ENCODE results near the gene SLC47A2.
A peak's percentile ranks its signal among the peaks of the same experiment; 100 is the strongest.
"Not testable (repeated sequence)": the region's sequence is repeated elsewhere in the genome, so short reads cannot be mapped to it uniquely, and the experiment has no call there.

Gene SLC47A2

GRCh38 chr17:19716108-19717030 is at the start of gene SLC47A2:
Gene SLC47A2, minus strand, starts transcription at chr17:19716584. Its CDS starts 29 bp downstream, at chr17:19716555.
- no peak within 1 kb of the TSS for H3K27ac Mint-ChIP-seq
- no peaks in the 10 kb centered on the region for H3K4me1 Mint-ChIP-seq (ENCODE audit: low read depth)
- DNase-seq: no peak
- H3K4me3 Mint-ChIP-seq: no peak within 1 kb of the TSS
- no peaks in the 10 kb centered on the region for H3K36me3 Mint-ChIP-seq (ENCODE audit: low read depth)
- H3K27me3 Mint-ChIP-seq: no peaks in the 10 kb centered on the region
- H3K9me3 Mint-ChIP-seq: no peaks in the 10 kb centered on the region

- no peak for DNase-seq
- Mint-ChIP-seq H3K36me3 (ENCODE audit: low read depth) (no peaks in the 10 kb centered on the region), H3K9me3 (no peaks in the 10 kb centered on the region), H3K4me1 (ENCODE audit: low read depth) (peaks cover 39% of the 10 kb centered on the region), H3K4me3 (no peak overlapping the region), H3K27me3 (no peaks in the 10 kb centered on the region), H3K27ac (no peak overlapping the region)
Measured at GRCh38 chr17:19766016-19766415, 49.6 kb upstream of the SLC47A2 start.

- not testable (repeated sequence) for H3K9me3 Mint-ChIP-seq; H3K27me3 Mint-ChIP-seq; H3K27ac Mint-ChIP-seq; H3K36me3 Mint-ChIP-seq (ENCODE audit: low read depth); DNase-seq; H3K4me3 Mint-ChIP-seq
- H3K4me1 Mint-ChIP-seq (ENCODE audit: low read depth): peaks cover 23% of the 10 kb centered on the region
Measured at GRCh38 chr17:19763991-19764390, 47.6 kb upstream of the SLC47A2 start.

- peaks cover 3% of the 10 kb centered on the region for H3K27me3 Mint-ChIP-seq
- no peaks in the 10 kb centered on the region for H3K9me3 Mint-ChIP-seq
- H3K36me3 Mint-ChIP-seq (ENCODE audit: low read depth): no peaks in the 10 kb centered on the region
- DNase-seq: no peak
- H3K4me3 Mint-ChIP-seq: no peak overlapping the region
- no peak overlapping the region for H3K27ac Mint-ChIP-seq
- peaks cover 20% of the 10 kb centered on the region for H3K4me1 Mint-ChIP-seq (ENCODE audit: low read depth)
Measured at GRCh38 chr17:19763416-19763815, 47.0 kb upstream of the SLC47A2 start.

- H3K4me1 Mint-ChIP-seq (ENCODE audit: low read depth): peaks cover 12% of the 10 kb centered on the region
- H3K27me3 Mint-ChIP-seq: peaks cover 3% of the 10 kb centered on the region
- H3K4me3 Mint-ChIP-seq: no peak overlapping the region
- no peaks in the 10 kb centered on the region for H3K36me3 Mint-ChIP-seq (ENCODE audit: low read depth)
- H3K9me3 Mint-ChIP-seq: no peaks in the 10 kb centered on the region
- DNase-seq: peak; percentile 82
- no peak overlapping the region for H3K27ac Mint-ChIP-seq
Measured at GRCh38 chr17:19762515-19762961, 46.2 kb upstream of the SLC47A2 start.

GRCh38 chr17:19760746-19761145 is 44.4 kb upstream of the SLC47A2 start:
- no peak for DNase-seq
- Mint-ChIP-seq H3K4me1 (ENCODE audit: low read depth) (peaks cover 5% of the 10 kb centered on the region), H3K27ac (no peak overlapping the region), H3K9me3 (no peaks in the 10 kb centered on the region), H3K27me3 (peaks cover 3% of the 10 kb centered on the region), H3K4me3 (no peak overlapping the region), H3K36me3 (ENCODE audit: low read depth) (no peaks in the 10 kb centered on the region)

GRCh38 chr17:19759568-19760549 is 43.5 kb upstream of the SLC47A2 start:
- no peak overlapping the region for H3K27ac Mint-ChIP-seq
- H3K9me3 Mint-ChIP-seq: no peaks in the 10 kb centered on the region
- peaks cover 8% of the 10 kb centered on the region for H3K4me1 Mint-ChIP-seq (ENCODE audit: low read depth)
- H3K27me3 Mint-ChIP-seq: peaks cover 7% of the 10 kb centered on the region
- H3K36me3 Mint-ChIP-seq (ENCODE audit: low read depth): no peaks in the 10 kb centered on the region
- DNase-seq: peak; percentile 20
- H3K4me3 Mint-ChIP-seq: no peak overlapping the region

GRCh38 chr17:19757536-19758180 is 41.3 kb upstream of the SLC47A2 start:
- peaks cover 20% of the 10 kb centered on the region for H3K27me3 Mint-ChIP-seq
- DNase-seq: no peak
- H3K9me3 Mint-ChIP-seq: no peaks in the 10 kb centered on the region
- no peak overlapping the region for H3K27ac Mint-ChIP-seq
- no peak overlapping the region for H3K4me3 Mint-ChIP-seq
- H3K4me1 Mint-ChIP-seq (ENCODE audit: low read depth): peaks cover 9% of the 10 kb centered on the region
- no peaks in the 10 kb centered on the region for H3K36me3 Mint-ChIP-seq (ENCODE audit: low read depth)

- no peak overlapping the region for H3K27ac Mint-ChIP-seq
- DNase-seq: no peak
- peaks cover 20% of the 10 kb centered on the region for H3K27me3 Mint-ChIP-seq
- H3K4me1 Mint-ChIP-seq (ENCODE audit: low read depth): peaks cover 8% of the 10 kb centered on the region
- H3K9me3 Mint-ChIP-seq: no peaks in the 10 kb centered on the region
- no peaks in the 10 kb centered on the region for H3K36me3 Mint-ChIP-seq (ENCODE audit: low read depth)
- H3K4me3 Mint-ChIP-seq: no peak overlapping the region
Measured at GRCh38 chr17:19756546-19756945, 40.2 kb upstream of the SLC47A2 start.

GRCh38 chr17:19755821-19756510 is 39.6 kb upstream of the SLC47A2 start:
- Mint-ChIP-seq H3K4me1 (ENCODE audit: low read depth) (peaks cover 8% of the 10 kb centered on the region), H3K27ac (no peak overlapping the region), H3K36me3 (ENCODE audit: low read depth) (no peaks in the 10 kb centered on the region), H3K4me3 (no peak overlapping the region), H3K9me3 (no peaks in the 10 kb centered on the region), H3K27me3 (peaks cover 21% of the 10 kb centered on the region)
- DNase-seq: no peak

GRCh38 chr17:19755392-19755791 is 39.0 kb upstream of the SLC47A2 start:
- H3K4me3 Mint-ChIP-seq: no peak overlapping the region
- H3K36me3 Mint-ChIP-seq (ENCODE audit: low read depth): no peaks in the 10 kb centered on the region
- H3K27ac Mint-ChIP-seq: no peak overlapping the region
- H3K9me3 Mint-ChIP-seq: no peaks in the 10 kb centered on the region
- DNase-seq: no peak
- H3K27me3 Mint-ChIP-seq: peaks cover 23% of the 10 kb centered on the region
- H3K4me1 Mint-ChIP-seq (ENCODE audit: low read depth): peaks cover 8% of the 10 kb centered on the region

GRCh38 chr17:19753661-19754463 is 37.5 kb upstream of the SLC47A2 start:
- DNase-seq: no peak
- peaks cover 20% of the 10 kb centered on the region for H3K27me3 Mint-ChIP-seq
- H3K4me1 Mint-ChIP-seq (ENCODE audit: low read depth): peaks cover 12% of the 10 kb centered on the region
- no peak overlapping the region for H3K27ac Mint-ChIP-seq
- H3K36me3 Mint-ChIP-seq (ENCODE audit: low read depth): no peaks in the 10 kb centered on the region
- H3K9me3 Mint-ChIP-seq: no peaks in the 10 kb centered on the region
- no peak overlapping the region for H3K4me3 Mint-ChIP-seq

- no peak overlapping the region for H3K27ac Mint-ChIP-seq
- H3K36me3 Mint-ChIP-seq (ENCODE audit: low read depth): no peaks in the 10 kb centered on the region
- no peaks in the 10 kb centered on the region for H3K9me3 Mint-ChIP-seq
- peaks cover 12% of the 10 kb centered on the region for H3K4me1 Mint-ChIP-seq (ENCODE audit: low read depth)
- no peak for DNase-seq
- H3K27me3 Mint-ChIP-seq: peaks cover 23% of the 10 kb centered on the region
- no peak overlapping the region for H3K4me3 Mint-ChIP-seq
Measured at GRCh38 chr17:19753051-19753509, 36.7 kb upstream of the SLC47A2 start.

Measured in activated T-cell treated with anti-CD3 and anti-CD28 coated beads, Interleukin-2, amount 50 U/mL, for 24 hours (primary cell).